MCF 10A (cell line): Measurements from ENCODE around the gene RBM26. TPM values are rescaled to one million over a fixed set of nuclear protein-coding genes. Genes with fewer than 3 reads are reported as not detected.

ENCODE experiments used
- BruUV-seq: library from RNA; stranded (reverse); fragments of 400-500 nt; replicated peaks from 2 replicates; lab custom pipeline; 2021; lab: Mats Ljungman, UMichigan
- CTCF ChIA-PET: fragments of 300-600 bp; sonication (Branson Sonifier 250); formaldehyde crosslinking; extraction: SDS; loops from one replicate; lab custom pipeline; 2021; ENCODE audit warnings: antibody characterized with exemption, inconsistent platforms; lab: Yijun Ruan, JAX
- POLR2A ChIA-PET: fragments of 300-600, 350-650 bp; sonication (Branson Sonifier 250); formaldehyde crosslinking; extraction: SDS; loops from one replicate; lab custom pipeline; 2020; ENCODE audit warnings: antibody characterized with exemption, inconsistent platforms; lab: Yijun Ruan, JAX
- DNase-seq: peaks from one replicate; pipeline ENCODE4 v3.0.0-alpha.2; 2018; ENCODE audit not compliant: unreplicated experiment
- H3K27ac Mint-ChIP-seq: one replicate; pipeline ENCODE4 v1.8.0; 2022; ENCODE audit warnings: mild to moderate bottlenecking, low read depth, mixed read lengths; ENCODE audit not compliant: unreplicated experiment
- H3K27me3 Mint-ChIP-seq: one replicate; pipeline ENCODE4 v1.8.0; 2022; ENCODE audit warnings: mixed read lengths; ENCODE audit not compliant: insufficient read depth, unreplicated experiment
- H3K36me3 Mint-ChIP-seq: one replicate; pipeline ENCODE4 v1.8.0; 2022; ENCODE audit warnings: mild to moderate bottlenecking, moderate library complexity, mixed read lengths; ENCODE audit not compliant: insufficient read depth, unreplicated experiment
- H3K4me1 Mint-ChIP-seq: one replicate; pipeline ENCODE4 v1.8.0; 2022; ENCODE audit warnings: mixed read lengths; ENCODE audit not compliant: insufficient read depth, unreplicated experiment
- H3K4me3 Mint-ChIP-seq: one replicate; pipeline ENCODE4 v1.8.0; 2022; ENCODE audit warnings: mild to moderate bottlenecking, moderate library complexity, mixed read lengths; ENCODE audit not compliant: unreplicated experiment
- H3K9me3 Mint-ChIP-seq: one replicate; pipeline ENCODE4 v1.8.0; 2022; ENCODE audit warnings: mixed read lengths; ENCODE audit not compliant: unreplicated experiment
- intact Hi-C: fragments of 100-400 bp; cut with micrococcal nuclease; formaldehyde crosslinking; loops from 2 replicates; pipeline ENCODE4 v1.14.1; 2022
- total RNA-seq: library from RNA; stranded (reverse); gene quantifications from 2 replicates; pipeline ENCODE4 v1.2.3, GENCODE V29; 2022
- TF ChIP-seq, protein P1 (sequence below): fragments of 200-600 bp; IDR thresholded peaks from one replicate; pipeline ENCODE4 v1.8.0; 2022; ENCODE audit warnings: antibody characterized with exemption, mild to moderate bottlenecking; ENCODE audit not compliant: unreplicated experiment

The RBM26 gene
- total RNA-seq, 1 experiment from 2014 or later: 72.6 TPM

DNA sequence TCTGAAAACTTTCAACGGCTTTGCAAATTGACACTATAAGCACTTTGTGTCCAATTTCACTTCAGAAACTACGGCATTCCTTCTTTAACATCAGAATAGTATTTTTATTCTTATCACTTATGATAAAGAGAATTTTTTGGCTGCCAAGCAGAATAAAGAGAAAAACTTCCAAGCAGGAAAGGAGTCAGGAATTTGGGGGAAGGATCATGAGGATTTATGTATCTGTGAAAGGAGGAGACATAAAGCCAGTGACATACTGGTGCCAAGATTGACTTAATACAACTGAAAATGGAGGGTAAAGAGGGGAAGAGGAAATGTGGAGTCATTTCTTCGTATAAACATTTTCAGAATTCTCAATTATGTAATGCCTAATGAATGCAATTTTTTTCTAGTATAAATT, 94.7 kb downstream of the RBM26 start:
- Mint-ChIP-seq H3K36me3 (peaks cover 37% of the 10 kb centered on the region), H3K27ac (no peak overlapping the region), H3K27me3 (no peaks in the 10 kb centered on the region), H3K4me3 (no peak overlapping the region), H3K4me1 (peaks cover 8% of the 10 kb centered on the region), H3K9me3 (no peaks in the 10 kb centered on the region)
- TF ChIP-seq, protein P1, sequence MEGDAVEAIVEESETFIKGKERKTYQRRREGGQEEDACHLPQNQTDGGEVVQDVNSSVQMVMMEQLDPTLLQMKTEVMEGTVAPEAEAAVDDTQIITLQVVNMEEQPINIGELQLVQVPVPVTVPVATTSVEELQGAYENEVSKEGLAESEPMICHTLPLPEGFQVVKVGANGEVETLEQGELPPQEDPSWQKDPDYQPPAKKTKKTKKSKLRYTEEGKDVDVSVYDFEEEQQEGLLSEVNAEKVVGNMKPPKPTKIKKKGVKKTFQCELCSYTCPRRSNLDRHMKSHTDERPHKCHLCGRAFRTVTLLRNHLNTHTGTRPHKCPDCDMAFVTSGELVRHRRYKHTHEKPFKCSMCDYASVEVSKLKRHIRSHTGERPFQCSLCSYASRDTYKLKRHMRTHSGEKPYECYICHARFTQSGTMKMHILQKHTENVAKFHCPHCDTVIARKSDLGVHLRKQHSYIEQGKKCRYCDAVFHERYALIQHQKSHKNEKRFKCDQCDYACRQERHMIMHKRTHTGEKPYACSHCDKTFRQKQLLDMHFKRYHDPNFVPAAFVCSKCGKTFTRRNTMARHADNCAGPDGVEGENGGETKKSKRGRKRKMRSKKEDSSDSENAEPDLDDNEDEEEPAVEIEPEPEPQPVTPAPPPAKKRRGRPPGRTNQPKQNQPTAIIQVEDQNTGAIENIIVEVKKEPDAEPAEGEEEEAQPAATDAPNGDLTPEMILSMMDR: no peak
- intact Hi-C loops: no loop called here
- CTCF ChIA-PET: no interaction called here
- DNase-seq: no peak
- no TSS peak for BruUV-seq
- POLR2A ChIA-PET: no interaction called here

DNA sequence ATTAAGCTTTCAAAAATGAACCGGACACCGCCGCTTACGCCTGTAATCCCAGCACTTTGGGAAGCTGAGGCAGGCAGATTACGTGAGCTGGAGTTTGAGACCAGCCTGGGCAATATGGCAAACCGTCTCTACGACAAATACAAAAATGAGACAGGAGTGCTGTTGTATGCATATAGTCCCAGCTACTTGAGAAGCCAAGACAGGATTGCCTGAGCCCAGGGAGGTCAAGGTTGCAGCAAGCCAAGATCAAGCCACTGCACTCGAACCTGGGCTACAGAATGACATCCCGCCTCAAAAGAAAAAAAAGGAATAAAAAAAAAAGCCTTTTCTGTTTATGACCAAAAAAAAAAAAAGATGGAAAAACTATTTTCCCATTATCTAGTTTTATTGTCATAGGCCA, 96.4 kb downstream of the RBM26 start:
- TF ChIP-seq, protein P1: no peak
- Mint-ChIP-seq H3K4me1 (peaks cover 8% of the 10 kb centered on the region), H3K27ac (no peak overlapping the region), H3K9me3 (no peaks in the 10 kb centered on the region), H3K36me3 (peaks cover 23% of the 10 kb centered on the region), H3K4me3 (no peak overlapping the region), H3K27me3 (no peaks in the 10 kb centered on the region)
- DNase-seq: no peak
- CTCF ChIA-PET: interaction anchor here (0.7 kb wide), 2 partner anchors 66 to 1172 kb away, joined by 4 to 5 read pairs; no protein-coding TSS in a partner anchor
- intact Hi-C loops: no loop called here
- POLR2A ChIA-PET: no interaction called here
- no TSS peak for BruUV-seq

DNA sequence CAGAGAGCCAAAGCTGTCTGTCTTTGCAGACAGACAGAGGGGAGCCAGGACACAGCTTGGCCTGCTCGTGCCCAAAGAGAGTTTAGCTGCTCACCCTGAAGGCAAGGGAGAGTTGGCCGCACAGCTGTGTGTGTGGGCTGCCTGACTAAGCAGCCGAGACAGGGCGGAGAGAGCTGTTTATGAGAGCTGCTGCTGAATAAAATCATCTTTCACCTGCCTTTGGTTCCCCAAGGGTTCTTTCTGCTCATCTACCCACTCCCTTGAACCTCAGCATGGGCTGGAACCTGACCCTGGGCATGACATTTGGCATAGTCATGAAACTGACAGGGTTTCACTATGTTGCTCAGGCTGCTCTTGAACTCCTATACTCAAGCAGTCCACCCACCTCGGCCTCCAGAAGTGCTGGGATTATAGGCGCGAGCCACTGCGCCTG, 98.2 kb downstream of the RBM26 start:
- Mint-ChIP-seq H3K9me3 (peaks cover 1% of the 10 kb centered on the region), H3K27ac (no peak overlapping the region), H3K27me3 (peaks cover 4% of the 10 kb centered on the region), H3K4me1 (peaks cover 8% of the 10 kb centered on the region), H3K36me3 (peaks cover 9% of the 10 kb centered on the region), H3K4me3 (no peak overlapping the region)
- TF ChIP-seq, protein P1: no peak
- ChIA-PET POLR2A (interaction anchor here (0.7 kb wide), 1 partner anchor 91 kb away, joined by 3 read pairs; no protein-coding TSS in a partner anchor), CTCF (interaction anchor here (0.6 to 0.7 kb wide), 2 partner anchors 31 to 1067 kb away, joined by 3 read pairs; no protein-coding TSS in a partner anchor)
- intact Hi-C loops: no loop called here
- DNase-seq: peak; percentile 50
- no TSS peak for BruUV-seq

DNA sequence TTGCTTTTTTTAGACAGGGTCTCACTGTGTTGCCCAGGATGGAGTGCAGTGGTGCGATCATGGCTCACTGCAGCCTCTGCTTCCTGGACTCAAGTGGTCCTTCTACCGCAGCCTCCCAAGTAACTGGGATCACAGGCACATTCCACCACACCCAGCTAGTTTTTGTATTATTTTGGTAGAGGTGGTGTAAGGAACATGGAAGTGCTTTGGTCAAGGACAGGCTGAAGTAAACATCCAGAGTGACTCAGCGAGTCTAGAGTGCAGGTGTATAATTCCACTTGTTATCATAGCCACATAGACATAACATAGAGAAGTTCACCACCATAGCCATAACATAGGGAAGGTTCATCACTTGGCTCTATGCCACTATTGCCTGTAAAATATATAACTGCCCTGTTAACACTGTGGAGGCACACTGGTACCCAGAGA, 98.6 kb downstream of the RBM26 start:
- Mint-ChIP-seq H3K4me3 (no peak overlapping the region), H3K36me3 (peaks cover 9% of the 10 kb centered on the region), H3K27ac (no peak overlapping the region), H3K4me1 (peaks cover 8% of the 10 kb centered on the region), H3K9me3 (peaks cover 5% of the 10 kb centered on the region), H3K27me3 (peaks cover 8% of the 10 kb centered on the region)
- CTCF ChIA-PET: interaction anchor here (0.7 kb wide), 1 partner anchor 32 kb away, joined by 3 read pairs; no protein-coding TSS in a partner anchor
- TF ChIP-seq, protein P1: no peak
- DNase-seq: no peak
- POLR2A ChIA-PET: interaction anchor here (0.7 kb wide), 1 partner anchor 92 kb away, joined by 3 read pairs; no protein-coding TSS in a partner anchor
- intact Hi-C loops: no loop called here
- no TSS peak for BruUV-seq
